ENCODE results near the gene RTN4RL1.

The RTN4RL1 gene

GRCh38 chr17:1945621-1946020 lies 79.5 kb downstream of the RTN4RL1 start:
- DNase-seq: no peak

GRCh38 chr17:1943436-1943831 lies 81.7 kb downstream of the RTN4RL1 start:
- no peak for DNase-seq

GRCh38 chr17:1942666-1943435 lies 82.3 kb downstream of the RTN4RL1 start:
- no peak for DNase-seq

GRCh38 chr17:1942066-1942365 lies 83.1 kb downstream of the RTN4RL1 start:
- no peak for DNase-seq

GRCh38 chr17:1941272-1942065 lies 83.7 kb downstream of the RTN4RL1 start:
- DNase-seq: no peak

- no peak for DNase-seq
Measured at GRCh38 chr17:1940810-1941185, 84.3 kb downstream of the RTN4RL1 start.

GRCh38 chr17:1939981-1940809 lies 84.9 kb downstream of the RTN4RL1 start:
- no peak for DNase-seq

GRCh38 chr17:1937461-1937860 lies 87.7 kb downstream of the RTN4RL1 start:
- DNase-seq: no peak

- no peak for DNase-seq
Measured at GRCh38 chr17:1936766-1937165, 88.4 kb downstream of the RTN4RL1 start.

GRCh38 chr17:1934901-1935300 lies 90.2 kb downstream of the RTN4RL1 start:
- DNase-seq: no peak

GRCh38 chr17:1933875-1934715 lies 91.0 kb downstream of the RTN4RL1 start:
- DNase-seq: no peak

- DNase-seq: no peak
Measured at GRCh38 chr17:1931844-1932579, 93.1 kb downstream of the RTN4RL1 start.

- no peak for DNase-seq
Measured at GRCh38 chr17:1930337-1930645, 94.8 kb downstream of the RTN4RL1 start.

- DNase-seq: no peak
Measured at GRCh38 chr17:1928976-1929375, 96.2 kb downstream of the RTN4RL1 start.

GRCh38 chr17:1920948-1921351 lies 104.2 kb downstream of the RTN4RL1 start:
- DNase-seq: no peak

GRCh38 chr17:1919201-1919600 lies 105.9 kb downstream of the RTN4RL1 start:
- DNase-seq: no peak

- DNase-seq: no peak
Measured at GRCh38 chr17:1918346-1919162, 106.6 kb downstream of the RTN4RL1 start.

- DNase-seq: no peak
Measured at GRCh38 chr17:1916963-1917715, 108.0 kb downstream of the RTN4RL1 start.

GRCh38 chr17:1916316-1916715 lies 108.8 kb downstream of the RTN4RL1 start:
- DNase-seq: no peak

- DNase-seq: no peak
Measured at GRCh38 chr17:1915889-1916288, 109.2 kb downstream of the RTN4RL1 start.
